VCaP (cell line): ENCODE results near the gene CCDC33.

Experiments used
- H3K27ac ChIP-seq: fragments of 450-650 bp; 2 replicates; pipeline ENCODE4 v1.5.1; 2017
- TF ChIP-seq, protein P1 (sequence below): fragments of 450-650 bp; conservative IDR thresholded peaks from 2 replicates; pipeline ENCODE4 v1.5.1; 2017; ENCODE audit warnings: mild to moderate bottlenecking, moderate library complexity

CCDC33 gene

DNA sequence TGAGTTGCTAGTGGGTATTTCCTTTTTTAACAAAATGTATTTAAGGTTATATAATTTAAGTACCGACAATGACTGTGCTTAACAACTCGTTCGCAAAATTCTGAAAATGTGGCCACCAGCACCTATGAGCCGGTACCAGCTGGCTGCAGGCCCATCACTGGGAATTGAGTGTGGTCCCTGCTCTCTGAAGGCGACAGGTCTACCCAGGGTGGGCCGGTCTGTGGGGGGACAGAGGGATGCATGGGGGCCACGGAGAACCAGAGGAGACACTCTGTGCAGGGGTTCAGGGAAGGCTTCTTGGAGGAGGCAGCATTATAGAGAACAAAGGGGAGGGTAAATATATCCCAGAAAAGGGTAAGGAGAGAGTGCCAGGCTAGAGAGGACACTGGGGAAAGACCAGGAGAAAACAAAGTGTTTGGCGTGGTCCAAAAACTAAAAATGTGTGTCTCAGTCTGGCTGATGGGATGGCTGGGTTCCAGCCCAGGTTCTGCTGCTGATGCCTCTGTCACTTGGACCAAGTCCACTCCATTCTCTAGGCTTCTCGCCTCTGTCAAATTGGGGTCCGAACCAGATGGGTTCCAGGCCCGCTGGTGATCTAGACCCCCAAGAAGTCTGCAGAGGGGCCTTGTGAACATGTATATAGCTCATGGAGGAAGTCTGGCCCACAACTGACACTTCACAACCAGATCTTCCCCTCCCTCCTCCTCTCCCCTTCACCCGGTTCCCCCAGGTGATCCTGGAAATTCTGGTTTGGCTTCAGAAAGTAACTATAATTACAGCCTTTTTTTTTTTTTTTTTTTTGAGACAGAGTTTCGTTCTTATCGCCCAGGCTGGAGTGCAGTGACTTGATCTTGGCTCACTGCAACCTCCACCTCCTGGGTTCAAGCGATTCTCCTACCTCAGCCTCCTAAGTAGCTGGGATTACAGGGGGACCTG is 142.0 kb downstream of the CCDC33 start:
- TF ChIP-seq, protein P1, sequence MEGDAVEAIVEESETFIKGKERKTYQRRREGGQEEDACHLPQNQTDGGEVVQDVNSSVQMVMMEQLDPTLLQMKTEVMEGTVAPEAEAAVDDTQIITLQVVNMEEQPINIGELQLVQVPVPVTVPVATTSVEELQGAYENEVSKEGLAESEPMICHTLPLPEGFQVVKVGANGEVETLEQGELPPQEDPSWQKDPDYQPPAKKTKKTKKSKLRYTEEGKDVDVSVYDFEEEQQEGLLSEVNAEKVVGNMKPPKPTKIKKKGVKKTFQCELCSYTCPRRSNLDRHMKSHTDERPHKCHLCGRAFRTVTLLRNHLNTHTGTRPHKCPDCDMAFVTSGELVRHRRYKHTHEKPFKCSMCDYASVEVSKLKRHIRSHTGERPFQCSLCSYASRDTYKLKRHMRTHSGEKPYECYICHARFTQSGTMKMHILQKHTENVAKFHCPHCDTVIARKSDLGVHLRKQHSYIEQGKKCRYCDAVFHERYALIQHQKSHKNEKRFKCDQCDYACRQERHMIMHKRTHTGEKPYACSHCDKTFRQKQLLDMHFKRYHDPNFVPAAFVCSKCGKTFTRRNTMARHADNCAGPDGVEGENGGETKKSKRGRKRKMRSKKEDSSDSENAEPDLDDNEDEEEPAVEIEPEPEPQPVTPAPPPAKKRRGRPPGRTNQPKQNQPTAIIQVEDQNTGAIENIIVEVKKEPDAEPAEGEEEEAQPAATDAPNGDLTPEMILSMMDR, result no peak
- H3K27ac ChIP-seq, result no peak overlapping the region

DNA sequence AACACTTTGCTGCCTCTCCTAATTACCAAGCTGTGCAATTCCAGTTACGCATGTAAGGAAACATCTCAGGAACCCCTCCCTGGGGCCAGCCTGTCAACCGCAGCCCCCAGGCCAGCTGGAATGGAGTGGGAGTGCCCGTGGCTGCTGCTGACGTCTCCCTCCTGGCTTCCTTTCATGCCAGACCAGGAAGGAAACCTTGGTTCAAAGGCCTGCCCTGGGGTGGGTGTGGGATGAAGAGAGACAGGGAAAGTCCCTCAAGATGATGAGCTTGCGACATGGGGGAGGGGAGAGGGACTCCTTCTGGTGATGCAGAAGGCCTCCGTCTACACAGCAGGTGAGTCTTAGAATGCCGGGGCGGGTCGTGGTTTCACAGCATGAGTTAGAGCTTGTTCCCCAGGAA is 142.7 kb downstream of the CCDC33 start:
- TF ChIP-seq, protein P1, result no peak
- no peak overlapping the region for H3K27ac ChIP-seq

DNA sequence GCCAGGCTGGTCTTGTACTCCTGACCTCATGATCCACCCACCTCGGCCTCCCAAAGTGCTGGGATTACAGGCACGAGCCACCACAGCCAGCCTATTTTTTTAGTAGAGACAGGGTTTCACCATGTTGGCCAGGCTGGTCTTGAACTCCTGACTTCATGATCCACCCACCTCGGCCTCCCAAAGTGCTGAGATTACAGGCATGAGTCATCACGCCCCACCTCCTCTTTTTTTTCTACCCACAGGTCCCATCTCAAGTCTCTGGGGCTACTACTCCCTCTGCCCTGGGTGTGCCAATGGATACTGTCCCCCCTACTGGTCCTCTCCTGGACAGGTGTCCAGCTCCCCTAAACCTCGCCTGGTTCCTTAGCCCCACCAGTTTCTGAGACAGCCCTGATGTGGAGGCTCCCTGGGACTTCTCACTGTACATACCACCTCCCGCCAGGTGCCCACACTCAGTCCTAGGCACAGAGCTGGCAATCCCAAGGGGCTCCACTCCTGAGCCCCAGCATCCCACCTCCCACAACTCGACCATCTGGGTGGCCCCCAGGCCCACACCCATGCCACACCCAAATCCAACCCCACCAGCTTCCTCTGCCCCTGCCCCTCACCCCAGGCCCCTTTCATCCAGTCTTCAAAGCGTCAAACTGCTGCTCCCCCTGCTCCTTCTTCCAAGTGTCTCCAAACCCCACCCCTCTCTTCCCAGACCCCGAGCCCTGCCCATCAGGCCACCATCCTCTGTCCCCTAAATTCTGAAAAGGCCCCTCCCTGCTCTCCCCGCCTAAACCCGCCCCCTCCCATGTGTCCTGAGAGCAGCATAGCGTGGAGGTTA is 144.4 kb downstream of the CCDC33 start:
- H3K27ac ChIP-seq, result no peak overlapping the region
- TF ChIP-seq, protein P1, result no peak

DNA sequence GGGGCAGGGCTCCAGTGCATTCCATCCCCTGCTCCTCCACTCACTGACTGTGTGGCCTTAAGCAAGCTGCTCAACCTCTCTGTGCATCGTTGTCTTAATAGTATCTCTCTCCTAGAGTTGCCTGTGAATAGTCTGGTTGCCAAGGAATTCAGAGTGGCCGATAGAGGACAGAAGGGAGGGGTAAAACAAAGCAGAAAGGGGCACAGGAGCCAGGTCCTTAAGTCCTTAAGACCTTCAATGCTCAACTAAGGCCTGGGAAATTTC is 145.0 kb downstream of the CCDC33 start:
- no peak overlapping the region for H3K27ac ChIP-seq
- TF ChIP-seq, protein P1, result no peak

DNA sequence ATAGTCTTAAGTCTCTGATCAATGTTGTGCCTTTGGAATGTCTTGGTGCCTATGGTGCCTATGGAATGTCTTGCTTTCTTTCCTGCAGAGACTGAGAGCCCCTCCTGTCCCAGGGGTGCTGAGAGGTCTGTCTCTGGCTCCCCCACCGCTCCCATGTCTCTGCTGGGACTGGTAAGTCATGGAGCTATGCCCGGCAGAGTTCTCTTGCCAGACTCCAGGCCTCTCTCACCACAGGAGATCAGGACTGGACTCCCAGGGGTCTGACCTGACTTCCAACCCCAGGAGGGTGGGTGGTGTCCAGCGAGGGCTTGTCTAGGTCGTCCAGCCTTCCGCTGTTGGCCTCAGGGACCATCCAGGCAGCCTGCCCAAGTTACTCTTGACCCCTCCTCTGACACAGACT is 145.4 kb downstream of the CCDC33 start:
- no peak overlapping the region for H3K27ac ChIP-seq
- TF ChIP-seq, protein P1, result no peak

DNA sequence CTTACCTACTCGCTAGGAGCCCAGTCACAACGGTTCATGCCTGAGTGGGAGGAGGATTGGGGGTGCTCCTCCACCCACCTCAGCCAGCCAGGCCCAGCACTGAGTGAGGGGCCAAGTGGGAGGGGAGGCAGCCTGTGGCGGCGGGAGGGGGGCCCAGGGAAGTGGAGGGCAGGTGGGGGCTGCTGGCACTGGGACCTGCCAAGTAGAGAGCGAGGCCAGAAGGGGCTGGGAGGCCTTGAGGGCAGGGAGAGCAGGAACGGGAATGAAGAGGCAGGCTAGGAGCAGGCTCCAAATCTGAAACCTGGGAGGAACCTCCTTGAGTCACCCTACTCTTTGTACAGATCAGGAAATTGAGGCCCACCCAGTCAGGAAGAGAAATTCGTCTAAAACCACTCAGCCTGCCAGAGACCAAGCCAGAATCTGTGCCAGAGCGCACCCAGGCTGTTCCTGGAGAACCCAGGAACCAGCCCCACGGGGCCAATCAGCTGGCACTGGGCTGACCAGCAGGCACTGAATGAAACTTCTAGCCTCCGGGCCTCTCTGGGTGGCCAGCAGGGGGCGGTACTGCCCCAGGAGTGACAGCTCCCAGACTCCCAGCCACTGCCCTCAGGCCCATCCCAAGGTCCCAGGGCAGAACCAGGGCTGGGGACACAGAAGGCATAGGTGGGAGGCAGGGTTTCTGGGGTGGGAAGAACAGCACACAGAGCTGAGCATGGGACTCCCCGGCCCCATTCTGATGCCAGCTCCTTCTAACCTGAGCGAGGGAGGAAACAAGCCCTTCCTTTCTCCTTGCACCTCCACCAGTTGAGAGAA is 146.1 kb downstream of the CCDC33 start:
- TF ChIP-seq, protein P1, result peak; percentile 98

DNA sequence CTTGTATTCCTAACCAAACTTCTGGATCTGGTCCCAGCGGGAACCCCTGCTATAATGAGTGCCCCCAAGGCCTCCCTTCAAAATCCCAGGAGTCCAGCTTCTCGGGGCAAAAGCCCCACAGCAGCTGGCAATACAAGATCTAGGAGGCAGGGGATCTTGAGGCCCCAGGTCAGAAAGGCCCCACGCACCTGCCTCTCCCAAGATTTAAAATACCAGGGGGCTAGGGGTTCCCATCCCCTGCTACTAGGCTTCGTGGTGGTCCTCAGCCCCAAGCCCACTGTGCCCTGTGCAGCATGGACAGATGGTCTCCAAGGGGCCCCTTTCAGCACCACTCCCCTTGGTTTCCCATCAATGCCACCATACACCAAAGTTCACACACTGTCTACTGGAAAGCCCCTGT is 147.2 kb downstream of the CCDC33 start:
- H3K27ac ChIP-seq, result peak overlapping the region; percentile 10; the same call in 1 of the 2 replicates
- TF ChIP-seq, protein P1, result no peak

More for the DNA sequence above, 146.1 kb downstream of the CCDC33 start:
- peak overlapping the region; percentile 10; the same call in 1 of the 2 replicates for H3K27ac ChIP-seq
